HG03520 (cell line): Measurements from ENCODE around the gene FGF12.

Experiments used
- ATAC-seq: cut with Tn5 transposase; IDR thresholded peaks from one replicate; pipeline ENCODE4 v1.9.1; 2021; ENCODE audit warnings: mild to moderate bottlenecking, moderate library complexity; ENCODE audit not compliant: unreplicated experiment

The FGF12 gene

DNA sequence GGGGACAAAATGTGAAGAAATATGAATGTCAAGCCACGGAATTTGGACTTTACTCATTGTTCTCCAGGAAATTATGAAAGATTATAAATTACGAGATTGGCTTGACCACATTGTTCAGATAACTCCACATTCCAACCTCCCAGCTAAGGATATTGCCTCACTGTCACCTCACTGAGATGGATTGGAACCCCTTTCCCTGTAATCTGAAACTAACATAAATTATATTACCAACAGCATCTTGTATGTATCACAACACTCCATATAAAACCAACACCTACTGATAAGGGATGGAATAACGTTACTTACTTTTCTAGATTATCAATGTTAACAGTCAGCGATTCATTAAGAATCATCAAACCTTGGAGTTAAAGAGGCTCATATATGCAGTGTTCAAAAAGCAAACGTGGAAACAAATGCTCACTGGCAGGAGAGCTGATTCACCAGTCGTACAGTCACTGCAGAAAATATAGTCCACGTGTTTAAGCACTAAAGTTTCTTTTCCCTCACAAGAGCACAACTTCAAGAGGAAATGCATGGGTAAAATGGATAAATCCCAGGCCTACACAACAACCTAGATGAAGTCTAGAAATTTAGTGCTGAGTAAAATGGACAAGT lies 451.5 kb downstream of the FGF12 start:
- ATAC-seq: no peak

DNA sequence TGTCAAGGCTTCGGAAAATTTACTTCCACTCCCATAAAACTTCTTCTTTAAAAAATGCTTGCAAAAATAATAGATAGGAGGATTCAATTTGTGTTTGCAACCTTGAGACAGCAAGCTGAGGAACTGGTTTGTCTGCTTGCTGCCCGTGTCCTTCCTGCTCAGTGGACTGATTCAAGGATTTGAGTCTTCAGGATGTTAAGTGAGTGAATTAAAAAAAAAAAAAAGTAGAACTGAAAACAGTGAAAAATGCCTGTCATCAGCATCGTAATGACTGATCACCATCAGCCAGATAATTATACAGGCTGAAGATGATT lies 453.7 kb downstream of the FGF12 start:
- no peak for ATAC-seq

DNA sequence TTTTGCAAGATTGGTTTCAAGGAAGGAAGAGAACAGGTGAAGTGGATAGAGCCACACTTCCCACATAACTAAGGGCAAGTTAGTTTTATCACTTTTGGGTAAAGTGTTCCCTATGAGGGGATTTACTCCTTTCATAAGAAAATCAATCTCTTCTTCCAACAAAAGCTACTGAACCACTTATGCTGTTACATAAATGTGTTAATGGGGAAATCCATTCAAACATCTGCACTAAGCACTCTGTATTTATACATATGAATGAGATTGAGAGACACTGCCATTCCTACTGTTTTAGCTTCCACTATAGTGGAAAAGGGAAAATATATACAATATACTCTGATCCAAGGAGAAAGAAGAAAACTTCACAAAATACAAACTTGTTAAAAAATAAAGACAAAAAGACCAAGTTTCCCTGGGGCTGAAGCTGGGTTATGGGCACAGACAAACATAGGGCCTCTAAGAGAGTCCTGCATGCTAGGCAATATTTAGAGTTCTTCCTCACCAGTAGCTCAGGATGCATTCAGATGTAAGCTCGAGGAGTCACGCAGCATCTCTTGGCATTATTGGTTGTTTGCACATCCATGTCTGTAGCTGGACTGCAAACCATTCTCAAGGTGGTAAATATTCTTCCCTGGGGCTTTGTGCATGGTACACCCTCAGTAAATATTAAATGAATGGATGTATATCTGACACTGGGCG lies 454.2 kb downstream of the FGF12 start:
- no peak for ATAC-seq

DNA sequence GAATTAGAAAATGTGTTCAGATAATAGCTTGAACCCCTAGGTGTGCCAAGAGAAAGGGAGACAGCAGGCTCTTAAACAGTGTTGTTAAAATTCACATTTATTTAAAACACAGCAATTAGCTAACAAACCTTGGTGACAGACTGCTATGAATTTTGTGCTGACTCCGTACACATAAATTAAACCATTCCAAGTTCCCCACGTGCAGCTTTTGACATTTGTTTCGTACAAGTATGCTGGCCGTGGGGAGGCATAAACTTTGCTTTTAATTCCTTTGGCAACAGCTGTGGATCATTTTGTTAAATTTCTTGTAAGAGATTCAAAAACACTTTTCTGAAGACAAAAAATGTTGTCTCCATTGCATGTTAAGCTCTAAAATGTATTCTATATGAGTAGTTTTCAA lies 465.3 kb downstream of the FGF12 start:
- ATAC-seq: no peak

DNA sequence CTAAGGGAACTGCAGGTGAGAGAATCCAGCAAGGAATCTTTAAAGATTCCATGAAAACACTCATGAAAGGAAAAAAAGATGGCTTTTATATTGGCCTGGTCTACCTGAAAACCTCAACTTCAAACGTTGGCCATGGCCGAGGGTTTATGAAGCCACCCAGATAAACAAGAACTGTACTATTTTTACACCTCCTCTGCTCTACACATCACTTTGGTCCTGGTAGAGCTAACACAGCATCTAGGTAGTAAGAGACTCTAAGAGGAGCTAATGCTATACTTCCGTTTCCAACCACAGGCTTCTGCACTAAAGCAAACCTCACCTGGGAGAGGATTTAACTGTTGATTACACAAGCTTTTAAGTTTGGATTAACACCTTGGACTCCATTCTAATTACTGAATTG lies 466.2 kb downstream of the FGF12 start:
- no peak for ATAC-seq

DNA sequence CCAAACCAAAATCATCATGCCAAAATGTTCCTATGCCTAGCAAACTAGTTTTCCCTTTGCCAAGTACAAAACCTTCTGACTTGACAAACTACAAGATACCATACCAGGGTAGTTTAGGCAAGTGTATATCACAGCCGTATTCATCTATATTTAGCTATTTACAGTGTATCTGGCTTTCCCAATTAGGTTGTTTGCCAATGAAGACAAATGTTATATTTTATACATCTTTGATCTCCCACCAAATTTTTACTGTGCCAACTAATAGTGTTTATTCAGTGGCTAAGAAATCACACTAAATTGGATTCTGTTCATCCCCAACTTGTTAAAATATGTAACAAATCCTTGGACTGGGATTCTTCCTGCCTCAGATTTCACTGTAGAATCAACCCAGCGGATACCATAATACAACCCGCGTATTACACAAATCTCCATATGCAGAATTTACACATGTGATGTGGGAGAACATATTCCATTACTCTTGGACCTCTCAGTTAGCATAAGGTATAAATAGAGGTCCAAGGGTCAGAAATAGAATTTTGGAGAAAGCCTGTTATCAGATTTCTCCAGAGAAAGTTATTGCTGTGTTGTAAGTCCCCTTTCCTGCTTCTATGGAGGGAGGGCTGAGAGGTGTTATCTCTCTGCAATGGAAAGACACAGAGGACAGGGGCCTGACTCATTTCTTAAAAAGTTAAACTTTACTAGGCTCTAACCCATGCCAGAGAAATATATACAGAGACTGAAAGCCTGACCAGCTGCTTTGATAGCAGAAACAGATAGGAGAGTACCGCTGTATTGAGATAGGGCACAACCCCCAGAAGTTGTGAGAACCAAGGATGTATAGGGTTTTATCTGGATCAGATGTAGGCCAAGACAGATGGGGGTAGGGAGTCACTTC lies 467.0 kb downstream of the FGF12 start:
- no peak for ATAC-seq

DNA sequence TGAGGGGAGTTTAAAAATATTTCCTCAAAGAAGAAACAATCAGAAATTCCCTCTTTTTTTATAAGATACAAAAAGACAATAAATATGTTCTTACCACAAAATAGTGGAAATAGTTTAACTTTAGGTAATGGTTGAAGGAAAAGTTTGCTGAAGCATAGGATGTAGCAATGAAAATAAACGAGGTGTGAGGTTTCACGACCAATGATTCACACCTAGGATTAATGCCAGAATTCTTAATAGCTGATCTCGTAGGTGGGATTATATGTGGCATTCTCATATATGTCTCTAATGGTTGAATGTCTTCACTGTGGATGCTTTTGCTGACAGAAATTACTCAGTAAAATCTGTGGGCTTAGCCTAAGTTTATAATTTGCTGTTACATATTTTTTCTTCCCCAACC lies 467.7 kb downstream of the FGF12 start:
- no peak for ATAC-seq

DNA sequence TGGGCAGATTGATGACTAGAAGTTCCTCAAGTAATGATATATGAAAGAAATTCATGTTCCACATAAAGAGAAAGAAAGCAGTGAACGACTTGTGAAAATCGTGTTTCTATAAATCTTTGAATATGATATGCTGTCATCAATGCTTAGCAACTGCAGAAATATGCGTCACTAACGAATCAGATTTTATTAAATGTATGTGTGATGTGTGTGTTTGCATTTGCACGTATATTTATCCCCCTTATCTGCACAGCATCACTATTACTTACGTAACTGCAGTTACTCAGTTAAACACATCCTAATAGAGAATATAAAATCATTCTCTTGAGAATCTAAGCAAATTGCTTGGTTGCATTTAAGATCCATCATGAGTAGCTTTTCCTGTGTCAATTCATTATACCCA lies 468.6 kb downstream of the FGF12 start:
- no peak for ATAC-seq

DNA sequence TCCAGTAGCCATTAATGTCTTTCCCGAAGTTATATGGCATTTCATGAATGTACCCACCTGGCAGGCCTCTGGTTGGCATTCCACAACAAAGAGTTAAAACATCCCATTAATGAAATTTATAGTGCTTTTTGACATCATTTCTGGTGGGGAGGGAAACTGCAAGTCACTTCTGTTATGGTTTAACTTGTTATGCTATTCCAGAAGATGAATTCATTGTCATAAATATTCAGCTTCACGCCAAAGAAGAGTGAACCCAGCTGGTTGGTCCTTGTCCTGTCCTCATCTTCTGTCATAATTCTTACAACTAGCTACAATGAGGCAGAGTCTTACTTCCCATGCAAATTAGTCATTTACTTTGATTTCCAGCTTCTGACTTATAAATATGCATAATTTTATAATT lies 471.5 kb downstream of the FGF12 start:
- no peak for ATAC-seq

DNA sequence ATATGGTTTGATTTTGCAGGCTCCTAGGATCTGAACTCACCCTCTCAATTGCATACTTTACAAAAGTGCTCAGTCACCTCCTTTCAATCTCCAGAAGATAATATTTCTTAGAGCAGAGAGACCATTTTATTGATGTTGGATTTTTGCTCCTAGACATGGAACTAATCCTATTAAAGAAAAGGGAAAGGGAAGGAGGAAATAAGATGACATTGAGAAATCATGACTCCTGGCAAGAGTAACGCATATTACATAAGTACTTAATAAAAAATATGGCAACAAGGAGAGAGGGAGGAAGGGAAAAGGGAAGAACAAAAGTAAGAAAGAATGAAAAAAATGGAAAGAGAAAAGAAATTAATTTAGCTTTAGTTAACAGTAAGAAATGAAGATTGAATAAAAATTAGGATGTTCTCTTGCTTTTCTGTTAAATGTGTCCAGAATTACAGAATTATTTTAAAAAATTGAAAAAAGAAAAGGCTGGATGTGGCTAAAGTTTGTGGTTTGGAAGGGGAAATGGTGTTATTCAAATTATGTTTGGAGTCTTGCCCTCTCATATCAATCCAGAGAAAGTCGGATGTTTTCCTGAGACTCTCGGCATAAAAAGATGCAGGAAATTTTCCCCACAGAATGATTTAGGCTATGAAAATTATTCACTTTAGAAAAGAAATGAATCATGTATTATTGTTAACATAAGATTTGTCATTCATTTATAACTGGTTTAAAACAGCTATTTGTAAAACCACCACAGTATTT lies 474.0 kb downstream of the FGF12 start:
- no peak for ATAC-seq

DNA sequence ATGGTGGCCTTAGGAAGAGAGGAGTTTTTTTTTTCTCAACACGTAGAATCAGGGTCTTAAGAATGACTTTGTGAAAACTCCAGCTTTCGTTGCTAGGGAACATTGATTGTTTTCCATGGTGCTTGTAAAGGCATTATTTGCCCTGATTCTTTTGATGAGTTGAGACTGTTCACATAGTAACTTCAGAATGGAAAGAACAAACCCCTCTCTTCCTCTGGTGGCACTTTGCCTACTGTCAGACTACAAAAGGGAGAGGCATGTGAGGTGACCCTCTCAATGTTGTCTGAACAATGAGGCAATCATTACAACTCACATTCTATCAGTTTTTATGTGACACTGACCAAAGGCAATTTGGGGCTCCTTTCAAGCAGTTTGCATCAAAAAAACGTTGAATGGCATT lies 477.8 kb downstream of the FGF12 start:
- ATAC-seq: no peak

DNA sequence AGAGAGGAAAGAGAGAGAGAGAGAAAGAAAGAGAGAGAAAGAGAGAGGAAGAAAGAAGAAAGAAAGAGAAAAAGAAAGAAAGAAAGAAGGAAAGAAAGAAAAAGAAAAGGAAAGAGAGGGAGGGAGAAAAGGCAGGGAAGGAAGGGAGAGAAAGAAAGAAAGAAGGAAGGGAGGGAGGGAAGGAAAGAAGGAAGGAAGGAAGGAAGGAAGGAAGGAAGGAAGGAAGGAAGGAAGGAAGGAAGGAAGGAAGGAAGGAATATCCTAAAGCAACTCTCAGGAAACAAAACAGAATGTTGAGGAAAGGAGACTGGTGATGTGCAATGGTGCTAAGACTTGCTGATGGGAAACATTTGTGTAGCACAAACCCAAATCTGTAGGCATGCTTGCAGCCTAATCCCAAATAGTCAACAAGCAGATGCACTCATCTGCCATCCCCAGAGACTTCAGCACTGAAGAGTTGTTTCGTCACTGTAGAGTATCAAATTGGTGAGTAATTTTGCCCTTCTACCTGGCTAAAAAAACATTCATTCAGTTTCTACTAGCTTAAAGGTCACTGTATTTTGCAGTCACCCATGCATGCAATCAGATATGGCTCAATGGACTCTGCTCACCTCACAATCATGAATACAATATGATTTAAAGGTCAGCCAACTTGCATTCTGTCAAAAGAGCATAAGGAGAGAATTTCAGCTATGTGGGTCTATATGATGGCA lies 480.3 kb downstream of the FGF12 start:
- ATAC-seq: no peak

DNA sequence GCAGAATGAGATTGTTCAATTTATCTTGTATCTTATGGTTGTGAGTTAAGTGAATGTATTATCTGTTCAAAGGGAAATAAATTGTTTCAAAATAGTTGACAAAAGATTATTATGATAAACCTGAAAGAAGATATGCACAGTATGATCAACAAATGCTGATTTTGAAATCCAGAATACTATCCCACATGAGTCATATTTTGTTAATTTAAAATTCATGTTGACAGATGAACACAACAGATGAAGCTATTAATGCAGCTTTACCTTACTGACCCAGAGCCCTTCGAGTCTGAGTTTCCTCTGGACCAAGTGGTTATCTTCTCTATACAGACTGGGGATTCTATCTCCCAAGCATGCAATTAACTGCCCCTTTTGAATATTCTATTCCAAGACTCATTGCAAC lies 482.8 kb downstream of the FGF12 start:
- ATAC-seq: no peak

DNA sequence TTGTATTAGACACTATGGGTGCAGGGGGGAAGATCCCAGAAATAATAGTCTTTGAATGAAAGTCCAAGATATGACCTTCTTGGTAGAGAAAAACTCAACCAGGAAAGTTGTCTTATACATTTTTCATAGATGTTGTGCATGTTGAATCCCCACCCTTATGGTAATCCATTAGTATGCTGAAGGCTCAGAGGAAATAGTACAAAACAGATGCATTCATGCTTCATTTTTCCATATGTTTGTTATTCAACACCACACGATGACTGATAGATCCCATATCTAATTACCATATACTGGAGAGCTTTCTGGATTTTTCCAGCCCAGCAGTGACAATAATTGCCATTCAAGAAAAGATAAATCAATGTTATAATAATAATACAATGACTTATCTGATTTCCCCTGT lies 487.4 kb downstream of the FGF12 start:
- ATAC-seq: no peak

DNA sequence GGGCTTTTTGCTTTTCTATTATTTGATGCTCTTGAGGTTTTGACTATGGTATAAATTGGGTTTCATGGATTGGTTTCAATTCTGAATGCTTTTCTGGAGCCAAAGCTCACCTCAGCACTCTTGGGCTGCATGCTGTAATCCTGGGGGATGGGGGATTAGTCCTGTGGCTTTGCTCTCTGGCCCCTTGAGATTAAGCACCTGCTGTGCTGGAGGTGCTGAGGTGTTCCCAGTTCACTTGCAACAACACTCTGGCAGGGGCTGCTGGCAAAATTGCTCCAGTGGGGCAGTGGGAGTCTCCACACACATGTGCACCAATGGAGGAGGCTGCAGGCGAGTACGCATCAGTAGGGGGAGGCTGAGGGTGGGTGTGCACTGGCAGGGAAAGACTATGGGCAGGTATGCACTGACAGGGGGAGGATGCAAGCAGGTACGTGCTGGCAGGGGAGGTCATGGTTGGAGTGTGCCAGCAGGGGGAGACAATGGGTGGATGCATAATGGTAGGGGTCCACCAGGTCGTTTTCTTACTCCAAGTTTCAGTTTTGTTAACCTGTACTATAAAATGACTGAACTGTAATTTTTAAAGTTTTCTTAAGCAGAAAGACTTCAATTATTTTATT lies 489.2 kb downstream of the FGF12 start:
- no peak for ATAC-seq

DNA sequence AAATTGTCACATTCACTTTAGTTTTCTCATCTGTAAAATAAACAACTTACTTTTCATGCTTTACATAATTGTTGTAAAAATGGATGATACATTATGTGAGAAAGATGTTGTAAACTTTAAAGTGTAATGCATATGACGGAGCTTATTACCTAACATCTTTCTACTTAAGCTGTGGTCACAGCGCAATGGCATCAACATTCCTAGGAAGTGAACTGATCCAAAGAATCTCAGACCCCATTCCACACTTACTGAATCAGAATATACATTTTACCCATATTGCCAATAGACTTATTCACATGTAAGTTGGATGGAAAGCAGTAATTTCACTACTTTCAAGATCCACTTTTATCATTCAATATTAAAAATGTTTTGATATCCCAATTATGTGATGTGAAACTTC lies 497.5 kb downstream of the FGF12 start:
- ATAC-seq: no peak

DNA sequence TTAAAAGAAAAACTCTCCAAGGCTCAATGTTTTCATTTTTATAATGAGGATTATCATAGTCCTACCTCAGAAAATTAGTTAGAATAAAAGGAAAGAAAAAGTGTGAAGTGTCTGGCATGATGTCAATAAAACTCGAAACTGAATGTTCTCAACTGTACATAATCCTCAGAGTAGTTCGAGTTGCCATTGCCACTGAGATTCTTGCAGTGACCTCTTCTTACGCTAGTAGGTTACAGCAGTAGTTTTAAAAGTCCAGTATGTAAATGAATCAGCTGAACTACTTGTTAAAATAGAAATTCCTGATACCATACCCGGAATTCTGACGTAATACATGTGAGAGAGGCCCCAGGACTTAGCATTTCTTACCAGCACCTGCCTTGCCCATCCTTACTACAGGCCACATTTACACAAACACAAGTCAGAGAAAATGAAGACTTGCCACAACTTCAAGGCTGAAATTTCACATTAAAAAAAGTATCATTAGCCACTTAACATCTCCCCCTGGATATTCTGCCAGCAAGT lies 502.6 kb downstream of the FGF12 start:
- ATAC-seq: no peak

DNA sequence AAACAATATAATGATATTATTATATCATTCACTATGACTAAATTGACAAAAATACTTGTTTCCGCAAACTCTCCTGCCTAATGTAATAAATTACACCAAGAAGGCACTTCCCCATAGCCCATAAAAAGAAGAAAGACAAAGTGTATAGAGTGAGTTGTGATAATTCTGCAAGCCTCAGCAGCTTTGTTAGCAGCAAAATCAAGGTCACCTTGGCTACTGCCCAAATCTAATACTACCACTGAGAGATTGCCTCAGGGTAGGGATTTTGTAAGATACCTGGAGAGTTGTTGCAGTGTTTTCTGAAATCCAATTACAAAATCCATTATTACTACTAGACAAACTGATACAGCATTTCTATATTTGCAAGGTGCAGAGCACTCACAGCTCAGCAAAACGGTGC lies 503.5 kb downstream of the FGF12 start:
- no peak for ATAC-seq

DNA sequence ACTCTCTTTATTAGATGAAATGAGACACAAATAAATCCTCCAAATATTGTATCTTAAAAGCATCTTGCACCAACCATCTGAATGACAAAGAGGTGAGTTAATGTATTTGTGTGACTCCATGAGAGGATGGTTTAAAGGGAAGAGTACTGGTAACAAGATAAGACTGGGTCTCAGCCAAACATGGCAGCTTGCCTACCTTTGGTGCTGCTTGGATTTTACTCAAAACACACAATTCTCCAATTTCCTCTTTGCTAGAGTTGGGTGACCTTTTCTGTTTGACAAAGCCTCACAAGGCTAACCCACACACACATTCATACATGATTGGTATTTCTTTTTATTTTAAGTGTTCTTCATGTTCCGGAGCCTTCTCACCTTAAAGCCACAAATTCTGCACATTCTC lies 506.4 kb downstream of the FGF12 start:
- ATAC-seq: no peak

DNA sequence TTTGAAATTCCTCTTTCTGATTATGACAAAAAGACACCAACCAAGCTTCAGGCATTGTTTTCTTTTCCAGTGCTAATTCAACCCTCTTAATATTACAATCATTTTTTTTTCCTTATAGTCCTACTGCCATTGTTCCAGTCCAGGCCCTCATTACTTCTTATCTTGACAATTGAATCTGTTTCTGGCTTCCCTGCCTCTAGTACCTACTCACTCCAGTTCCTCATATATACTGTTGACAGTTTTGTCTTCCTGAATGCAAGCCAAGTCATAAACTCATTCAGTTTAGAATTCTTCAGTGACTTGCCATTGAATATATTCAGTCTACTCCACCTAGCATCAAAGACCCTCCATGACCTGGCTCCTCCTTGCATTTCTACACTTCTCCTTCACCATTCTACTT lies 507.4 kb downstream of the FGF12 start:
- ATAC-seq: no peak
